Measurements from ENCODE around the gene JOSD1. TPM values are rescaled to one million over a fixed set of nuclear protein-coding genes. Genes with fewer than 3 reads are reported as not detected.

The JOSD1 gene
- total and polyA plus RNA-seq, 4 experiments from 2014 or later = 8.0 to 65.4 (median 37.1) TPM

DNA sequence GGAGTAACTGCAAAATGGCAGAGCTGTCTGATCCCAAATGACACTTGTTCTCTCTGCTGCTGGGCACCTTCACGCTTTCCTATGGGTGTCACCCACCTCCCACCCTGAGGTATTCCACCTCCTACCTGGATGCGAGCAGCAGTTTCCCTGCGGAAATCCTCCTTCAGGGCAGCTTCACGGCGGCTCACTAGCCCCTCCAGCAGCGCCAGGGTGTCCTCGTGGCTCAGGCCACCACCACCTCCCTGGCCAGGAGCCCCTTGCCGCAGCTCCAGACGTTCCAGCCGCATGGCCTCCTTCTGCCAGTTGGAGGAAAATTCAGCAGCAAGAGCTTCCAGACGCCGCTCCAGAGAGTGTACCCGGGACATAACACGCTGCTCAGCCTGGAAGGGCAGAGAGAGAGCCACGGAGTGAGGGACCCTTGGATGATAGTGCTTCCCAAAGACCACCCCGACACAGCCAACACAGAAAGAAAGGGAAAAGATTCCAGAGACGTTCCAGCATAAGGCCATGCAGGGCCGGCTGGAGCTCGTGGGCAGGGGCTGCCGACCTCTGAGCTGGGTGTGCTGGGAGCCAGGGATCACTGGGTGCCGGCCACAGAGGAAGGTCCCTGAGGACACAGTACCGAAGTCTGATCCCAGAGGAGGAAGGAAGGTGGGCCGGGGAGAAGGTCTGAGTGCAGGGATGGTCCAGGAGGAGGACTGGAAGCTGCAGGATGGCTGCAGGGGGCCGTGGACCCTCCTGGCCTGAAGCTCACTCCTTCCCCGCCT is 41.6 kb upstream of the JOSD1 start:
- Histone ChIP-seq H3K4me3 (ENCODE audit: low read length in 2 of 2) (no peak overlapping the region), H3K9me3 (ENCODE audit: control insufficient read depth in 1 of 2, low read length in 2 of 2) (no peaks in the 10 kb centered on the region), H3K36me3 (ENCODE audit: insufficient read depth, low read length) (peaks cover 96% of the 10 kb centered on the region), H3K27ac (ENCODE audit: low read depth, low read length) (no peak overlapping the region), H3K4me1 (ENCODE audit: insufficient read depth, low read length) (peaks cover 71% of the 10 kb centered on the region), H3K27me3 (ENCODE audit: insufficient read depth, low read length) (no peaks in the 10 kb centered on the region)
- H3K36me3 Mint-ChIP-seq = peaks cover 50 to 80% of the 10 kb centered on the region in 2 donors
- no peaks in the 10 kb centered on the region for H3K27me3 Mint-ChIP-seq
- H3K27ac Mint-ChIP-seq = peak overlapping the region in 1 of 7 donors; percentile 75
- H3K4me1 Mint-ChIP-seq = peaks cover 11 to 55% (median 27%) of the 10 kb centered on the region in 4 donors
- H3K9me3 Mint-ChIP-seq = peaks cover 0 to 5% (median 0%) of the 10 kb centered on the region in 8 donors
- ChIA-PET POLR2A (ENCODE audit: partially characterized antibody) (interaction anchor here (41.4 to 42.6 kb wide), 2 partner anchors 7 to 8 kb away, joined by 1746 read pairs; partner anchors contain the start of gene SUN2), CTCF (ENCODE audit: partially characterized antibody) (interaction anchor here (0.8 to 1.7 kb wide), 5 partner anchors 8 to 24 kb away, joined by 3 to 12 read pairs (median 3); no protein-coding TSS in a partner anchor)
- intact Hi-C loops (cut with micrococcal nuclease) = no loop called here
- peak in 1 of 5 donors; percentile 25 for DNase-seq
- H3K4me3 Mint-ChIP-seq = no peak overlapping the region

DNA sequence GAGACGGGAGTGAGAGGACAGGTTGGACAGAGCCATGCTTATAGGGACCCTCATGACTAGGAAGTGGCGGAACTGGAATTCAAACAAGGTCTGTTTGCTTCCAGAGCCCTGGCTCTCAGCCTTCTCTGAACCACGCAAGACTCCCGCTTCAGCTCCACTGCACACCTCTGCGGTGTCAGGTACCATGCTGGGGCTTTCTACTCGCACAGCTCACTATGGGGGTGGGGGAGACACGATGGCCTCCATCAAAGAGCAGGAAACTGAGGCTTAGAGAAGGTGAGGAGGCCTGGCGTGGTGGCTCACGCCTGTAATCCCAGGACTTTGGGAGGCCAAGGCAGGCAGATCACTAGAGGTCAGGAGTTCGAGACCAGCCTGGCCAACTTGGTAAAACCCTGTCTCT is 40.8 kb upstream of the JOSD1 start:
- ChIA-PET CTCF (ENCODE audit: partially characterized antibody) (interaction anchor here (0.8 to 1.1 kb wide), 2 partner anchors 10 to 15 kb away, joined by 3 to 4 read pairs; no protein-coding TSS in a partner anchor), POLR2A (ENCODE audit: partially characterized antibody) (interaction anchor here (41.4 to 42.6 kb wide), 2 partner anchors 7 to 8 kb away, joined by 1746 read pairs; partner anchors contain the start of gene SUN2)
- H3K4me1 Mint-ChIP-seq = peaks cover 14 to 62% (median 34%) of the 10 kb centered on the region in 4 donors
- peaks cover 76% of the 10 kb centered on the region for H3K4me1 ChIP-seq (ENCODE audit: insufficient read depth, low read length)
- no peak overlapping the region for H3K27ac ChIP-seq (ENCODE audit: low read depth, low read length)
- no peaks in the 10 kb centered on the region for H3K27me3 ChIP-seq (ENCODE audit: insufficient read depth, low read length)
- no peak overlapping the region for H3K4me3 Mint-ChIP-seq
- H3K27ac Mint-ChIP-seq = peak overlapping the region; percentile 68 to 85 (median 76)
- peaks cover 57 to 83% of the 10 kb centered on the region in 2 donors for H3K36me3 Mint-ChIP-seq
- intact Hi-C loops (cut with micrococcal nuclease) = no loop called here
- H3K9me3 Mint-ChIP-seq = peaks cover 0 to 5% (median 0%) of the 10 kb centered on the region in 8 donors
- DNase-seq = peak in 1 of 5 donors; percentile 21
- no peaks in the 10 kb centered on the region for H3K9me3 ChIP-seq (ENCODE audit: control insufficient read depth in 1 of 2, low read length in 2 of 2)
- H3K4me3 ChIP-seq (ENCODE audit: low read length in 2 of 2) = no peak overlapping the region
- peaks cover 100% of the 10 kb centered on the region for H3K36me3 ChIP-seq (ENCODE audit: insufficient read depth, low read length)
- H3K27me3 Mint-ChIP-seq = no peaks in the 10 kb centered on the region

DNA sequence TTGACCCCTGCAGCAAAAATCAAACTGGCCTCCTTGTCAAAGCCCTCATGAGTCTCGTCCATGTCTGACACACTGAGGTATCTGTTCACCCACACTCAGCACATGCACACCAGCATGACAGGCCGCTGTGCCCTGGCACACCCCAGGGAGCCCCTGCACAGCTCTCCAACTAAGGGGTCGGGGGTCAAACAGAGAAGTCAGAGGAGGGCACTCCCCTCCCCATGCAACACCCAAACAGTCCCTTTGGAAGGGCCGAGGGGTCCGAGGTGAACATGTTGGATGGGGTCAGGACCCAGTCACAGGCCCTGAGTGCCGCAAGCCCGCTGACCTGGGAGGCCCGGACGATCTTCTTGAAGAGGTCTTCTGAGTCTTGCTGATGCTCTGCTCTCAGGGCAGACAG is 40.4 kb upstream of the JOSD1 start:
- H3K4me3 ChIP-seq (ENCODE audit: low read length in 2 of 2) = no peak overlapping the region
- H3K9me3 ChIP-seq (ENCODE audit: control insufficient read depth in 1 of 2, low read length in 2 of 2) = no peaks in the 10 kb centered on the region
- intact Hi-C loops (cut with micrococcal nuclease) = no loop called here
- no peak overlapping the region for H3K27ac ChIP-seq (ENCODE audit: low read depth, low read length)
- Mint-ChIP-seq H3K27me3 (no peaks in the 10 kb centered on the region), H3K36me3 (peaks cover 58 to 85% of the 10 kb centered on the region in 2 donors), H3K9me3 (peaks cover 0 to 5% (median 0%) of the 10 kb centered on the region in 8 donors), H3K4me1 (peaks cover 14 to 64% (median 36%) of the 10 kb centered on the region in 4 donors), H3K27ac (peak overlapping the region; percentile 68 to 79 (median 75)), H3K4me3 (no peak overlapping the region)
- H3K36me3 ChIP-seq (ENCODE audit: insufficient read depth, low read length) = peaks cover 100% of the 10 kb centered on the region
- H3K4me1 ChIP-seq (ENCODE audit: insufficient read depth, low read length) = peaks cover 79% of the 10 kb centered on the region
- CTCF ChIA-PET (ENCODE audit: partially characterized antibody) = interaction anchor here (0.8 to 1.1 kb wide), 2 partner anchors 10 to 15 kb away, joined by 3 to 4 read pairs; no protein-coding TSS in a partner anchor
- POLR2A ChIA-PET (ENCODE audit: partially characterized antibody) = interaction anchor here (0.6 to 42.6 kb wide), 4 partner anchors 6 to 238 kb away, joined by 3 to 1746 read pairs (median 874); partner anchors contain the start of gene SUN2
- H3K27me3 ChIP-seq (ENCODE audit: insufficient read depth, low read length) = no peaks in the 10 kb centered on the region
- peak in 1 of 5 donors; percentile 24 for DNase-seq

DNA sequence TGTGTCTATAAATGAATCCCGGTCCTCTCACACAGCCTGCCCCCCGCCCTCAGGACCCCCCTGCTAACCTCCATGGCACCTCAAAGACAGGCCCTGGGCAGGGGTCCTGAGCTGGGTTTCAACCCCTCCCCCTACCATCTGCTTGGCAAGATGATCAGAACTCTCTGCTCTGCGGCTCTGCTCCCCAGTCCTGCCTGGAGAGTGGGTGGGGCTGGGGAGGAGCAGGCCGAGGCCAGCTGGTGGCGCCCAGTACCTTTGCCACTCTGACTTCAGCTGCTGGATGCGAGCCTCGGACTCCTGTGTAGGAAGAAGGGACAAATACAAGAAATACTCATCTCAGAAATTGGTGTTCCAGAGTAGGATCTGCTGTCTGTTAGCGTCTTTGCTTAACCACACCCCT is 40.0 kb upstream of the JOSD1 start:
- H3K4me1 Mint-ChIP-seq = peaks cover 14 to 62% (median 36%) of the 10 kb centered on the region in 4 donors
- H3K9me3 Mint-ChIP-seq = peaks cover 0 to 5% (median 0%) of the 10 kb centered on the region in 8 donors
- Histone ChIP-seq H3K4me3 (ENCODE audit: low read length in 2 of 2) (no peak overlapping the region), H3K4me1 (ENCODE audit: insufficient read depth, low read length) (peaks cover 80% of the 10 kb centered on the region), H3K27me3 (ENCODE audit: insufficient read depth, low read length) (no peaks in the 10 kb centered on the region), H3K27ac (ENCODE audit: low read depth, low read length) (no peak overlapping the region), H3K9me3 (ENCODE audit: control insufficient read depth in 1 of 2, low read length in 2 of 2) (no peaks in the 10 kb centered on the region), H3K36me3 (ENCODE audit: insufficient read depth, low read length) (peaks cover 100% of the 10 kb centered on the region)
- H3K36me3 Mint-ChIP-seq = peaks cover 54 to 85% of the 10 kb centered on the region in 2 donors
- DNase-seq = no peak
- ChIA-PET CTCF (ENCODE audit: partially characterized antibody) (interaction anchor here (1.1 kb wide), 2 partner anchors 9 to 11 kb away, joined by 3 to 4 read pairs; no protein-coding TSS in a partner anchor), POLR2A (ENCODE audit: partially characterized antibody) (interaction anchor here (0.6 to 42.6 kb wide), 5 partner anchors 6 to 238 kb away, joined by 3 to 1746 read pairs (median 3); partner anchors contain the start of gene SUN2)
- intact Hi-C loops (cut with micrococcal nuclease) = no loop called here
- no peak overlapping the region for H3K4me3 Mint-ChIP-seq
- no peaks in the 10 kb centered on the region for H3K27me3 Mint-ChIP-seq
- peak overlapping the region; percentile 19 to 79 (median 68) for H3K27ac Mint-ChIP-seq

DNA sequence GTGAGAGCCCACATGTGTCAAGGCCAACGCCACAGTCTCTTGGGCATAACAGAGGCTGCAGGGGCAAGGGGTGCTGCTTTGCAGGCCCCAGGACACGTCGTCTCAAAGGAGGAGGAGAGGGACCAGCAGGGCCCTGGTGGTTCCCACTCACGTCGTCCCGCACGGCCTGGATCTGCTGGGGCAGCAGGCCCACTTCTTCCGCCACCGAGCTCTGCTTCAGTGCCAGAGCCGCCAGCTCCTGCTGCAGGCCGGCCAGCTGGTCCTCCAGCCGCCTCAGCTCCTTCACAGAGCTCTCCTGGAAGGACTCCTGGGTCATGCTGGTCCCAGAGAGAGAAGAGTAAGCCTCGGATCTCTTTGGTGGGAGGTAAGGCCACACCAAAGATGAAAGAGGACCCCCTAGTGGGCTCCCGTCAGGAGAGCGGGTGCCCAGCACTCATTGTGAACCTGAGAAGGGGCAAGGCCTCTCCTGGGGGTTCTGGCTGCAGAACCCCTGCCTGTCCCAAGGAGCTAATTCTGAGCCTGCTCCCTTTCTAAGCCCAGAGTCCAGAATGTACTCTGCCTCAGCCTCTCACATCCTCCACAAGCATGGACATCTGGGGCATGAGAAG is 39.5 kb upstream of the JOSD1 start:
- DNase-seq = peak in 1 of 5 donors; percentile 21
- peaks cover 0 to 5% (median 0%) of the 10 kb centered on the region in 8 donors for H3K9me3 Mint-ChIP-seq
- H3K4me3 ChIP-seq (ENCODE audit: low read length in 2 of 2) = no peak overlapping the region
- H3K36me3 Mint-ChIP-seq = peaks cover 54 to 85% of the 10 kb centered on the region in 2 donors
- ChIA-PET CTCF (ENCODE audit: partially characterized antibody) (interaction anchor here (1.1 to 1.4 kb wide), 4 partner anchors 8 to 18 kb away, joined by 3 to 4 read pairs (median 4); no protein-coding TSS in a partner anchor), POLR2A (ENCODE audit: partially characterized antibody) (interaction anchor here (0.9 to 42.6 kb wide), 7 partner anchors 6 to 237 kb away, joined by 3 to 1746 read pairs (median 3); partner anchors contain the start of genes SUN2 and TOMM22)
- peaks cover 14 to 60% (median 37%) of the 10 kb centered on the region in 4 donors for H3K4me1 Mint-ChIP-seq
- peak overlapping the region in 1 of 8 donors; percentile 10 for H3K4me3 Mint-ChIP-seq
- no peak overlapping the region for H3K27ac ChIP-seq (ENCODE audit: low read depth, low read length)
- H3K4me1 ChIP-seq (ENCODE audit: insufficient read depth, low read length) = peaks cover 80% of the 10 kb centered on the region
- no peaks in the 10 kb centered on the region for H3K27me3 ChIP-seq (ENCODE audit: insufficient read depth, low read length)
- intact Hi-C loops (cut with micrococcal nuclease) = no loop called here
- H3K27me3 Mint-ChIP-seq = no peaks in the 10 kb centered on the region
- peaks cover 100% of the 10 kb centered on the region for H3K36me3 ChIP-seq (ENCODE audit: insufficient read depth, low read length)
- peak overlapping the region in 5 of 7 donors; percentile 32 to 86 (median 55) for H3K27ac Mint-ChIP-seq
- H3K9me3 ChIP-seq (ENCODE audit: control insufficient read depth in 1 of 2, low read length in 2 of 2) = no peaks in the 10 kb centered on the region

DNA sequence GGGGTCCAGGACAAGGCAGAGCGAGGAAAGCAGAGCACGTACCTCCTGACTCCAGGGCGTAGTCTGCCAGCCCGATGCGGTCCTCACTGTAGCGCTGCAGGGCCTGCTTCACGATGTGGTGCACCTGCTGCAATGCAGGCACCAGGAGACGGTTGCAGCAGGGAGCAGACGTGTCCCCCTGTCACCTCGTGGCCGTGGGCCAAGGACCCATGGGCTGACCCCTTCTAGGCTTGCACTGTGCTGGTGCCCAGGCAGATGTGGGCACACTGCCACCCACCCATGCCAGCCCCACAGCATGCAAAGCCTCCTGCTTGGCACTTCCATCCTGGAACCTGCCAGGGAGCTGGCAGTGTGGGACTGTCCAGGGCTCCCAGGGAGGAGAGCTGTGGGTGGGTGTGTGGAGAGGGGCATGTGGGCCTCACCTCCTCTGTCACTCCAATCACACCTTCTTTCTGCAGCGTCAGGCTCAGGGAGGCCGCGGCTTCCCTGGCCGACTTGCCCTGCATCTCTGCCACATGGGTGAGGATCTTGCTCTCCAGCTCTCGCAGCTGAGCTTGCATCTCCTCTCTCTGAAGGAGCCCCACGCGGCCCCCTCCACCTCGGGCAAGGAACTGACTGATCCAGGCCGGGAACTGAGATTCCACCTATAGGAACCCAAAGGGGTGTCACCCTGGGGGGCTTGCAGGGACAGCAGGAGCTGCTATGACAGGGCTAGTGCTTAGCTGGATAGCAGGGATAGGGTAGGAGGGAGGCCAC is 38.7 kb upstream of the JOSD1 start:
- intact Hi-C loops (cut with micrococcal nuclease) = no loop called here
- ChIA-PET POLR2A (ENCODE audit: partially characterized antibody) (interaction anchor here (0.9 to 42.6 kb wide), 6 partner anchors 5 to 104 kb away, joined by 3 to 1746 read pairs (median 4); partner anchors contain the start of genes SUN2 and TOMM22), CTCF (ENCODE audit: partially characterized antibody) (interaction anchor here (1.1 to 1.4 kb wide), 4 partner anchors 7 to 19 kb away, joined by 3 to 4 read pairs (median 4); no protein-coding TSS in a partner anchor)
- H3K4me3 Mint-ChIP-seq = peak overlapping the region in 1 of 8 donors; percentile 10
- H3K4me1 Mint-ChIP-seq = peaks cover 12 to 61% (median 36%) of the 10 kb centered on the region in 4 donors
- Histone ChIP-seq H3K4me1 (ENCODE audit: insufficient read depth, low read length) (peaks cover 81% of the 10 kb centered on the region), H3K9me3 (ENCODE audit: control insufficient read depth in 1 of 2, low read length in 2 of 2) (no peaks in the 10 kb centered on the region), H3K36me3 (ENCODE audit: insufficient read depth, low read length) (peaks cover 100% of the 10 kb centered on the region), H3K4me3 (ENCODE audit: low read length in 2 of 2) (no peak overlapping the region), H3K27ac (ENCODE audit: low read depth, low read length) (no peak overlapping the region), H3K27me3 (ENCODE audit: insufficient read depth, low read length) (no peaks in the 10 kb centered on the region)
- peak overlapping the region in 5 of 7 donors; percentile 32 to 86 (median 56) for H3K27ac Mint-ChIP-seq
- no peaks in the 10 kb centered on the region for H3K27me3 Mint-ChIP-seq
- H3K9me3 Mint-ChIP-seq = peaks cover 0 to 5% (median 0%) of the 10 kb centered on the region in 8 donors
- peak in 1 of 5 donors; percentile 9 for DNase-seq
- H3K36me3 Mint-ChIP-seq = peaks cover 53 to 85% of the 10 kb centered on the region in 2 donors
